IMR-90 (cell line): Measurements from ENCODE around the gene C16orf82. TPM values are rescaled to one million over a fixed set of nuclear protein-coding genes. Genes with fewer than 3 reads are reported as not detected.

ENCODE experiments used
- ATAC-seq: fragments of 200-7000 bp; cut with Tn5 transposase; 2 replicates; pipeline ENCODE4 v1.9.1; 2020; ENCODE audit warnings: low read depth, mild to moderate bottlenecking, moderate library complexity
- BruUV-seq: library from RNA; stranded (reverse); fragments of 400-500 nt; replicated peaks from 2 replicates; lab custom pipeline; 2021; lab: Mats Ljungman, UMichigan
- CTCF ChIA-PET: fragments of 300-600 bp; formaldehyde crosslinking; extraction: SDS; loops from one replicate; lab custom pipeline; 2021; ENCODE audit warnings: antibody characterized with exemption; lab: Yijun Ruan, JAX
- POLR2A ChIA-PET: fragments of 300-600 bp; sonication (Branson Sonifier 250); formaldehyde crosslinking; loops from one replicate; lab custom pipeline; 2022; ENCODE audit warnings: antibody characterized with exemption; ENCODE audit not compliant: unreplicated experiment; lab: Charles Lee
- DNase-seq: peaks from one replicate; pipeline ENCODE4 v3.0.0; 2013
- H2AFZ ChIP-seq: replicated peaks from 2 replicates; pipeline ENCODE3; 2013; ENCODE audit warnings: low read length, mild to moderate bottlenecking; ENCODE audit not compliant: poor library complexity
- H2AK5ac ChIP-seq: 2 replicates; pipeline ENCODE4 v1.6.1; 2013; ENCODE audit warnings: low read depth, low read length, inconsistent platforms
- H2AK9ac ChIP-seq: replicated peaks from 2 replicates; pipeline ENCODE3; 2013; ENCODE audit warnings: mild to moderate bottlenecking, low read depth, low read length, moderate library complexity; ENCODE audit not compliant: poor library complexity
- H2BK120ac ChIP-seq: 2 replicates; pipeline ENCODE4 v1.6.1; 2013; ENCODE audit warnings: low read depth, low read length, inconsistent platforms
- H2BK15ac ChIP-seq: 3 replicates; pipeline ENCODE4 v1.6.1; 2013; ENCODE audit warnings: low read depth, low read length, inconsistent platforms
- H2BK20ac ChIP-seq: 2 replicates; pipeline ENCODE4 v1.6.1; 2013; ENCODE audit warnings: low read depth, mild to moderate bottlenecking, inconsistent platforms, low read length, moderate library complexity
- H2BK5ac ChIP-seq: 2 replicates; pipeline ENCODE4 v1.6.1; 2013; ENCODE audit warnings: mild to moderate bottlenecking, low read depth, low read length, inconsistent platforms; ENCODE audit not compliant: poor library complexity, severe bottlenecking
- H3K14ac ChIP-seq: replicated peaks from 2 replicates; pipeline ENCODE4 v1.6.1; 2013; ENCODE audit warnings: low read depth, low read length, inconsistent platforms
- H3K18ac ChIP-seq: 2 replicates; pipeline ENCODE4 v1.6.1; 2013; ENCODE audit warnings: low read depth, low read length, control low read depth
- H3K23ac ChIP-seq: 2 replicates; pipeline ENCODE4 v1.6.1; 2013; ENCODE audit warnings: low read depth, low read length, inconsistent platforms
- H3K27ac ChIP-seq: 2 replicates; pipeline ENCODE4 v1.5.1; 2013; ENCODE audit warnings: mild to moderate bottlenecking, control low read depth, low read length; ENCODE audit not compliant: insufficient read depth
- H3K27me3 ChIP-seq: 2 replicates; pipeline ENCODE4 v1.6.1; 2013; ENCODE audit warnings: low read length; ENCODE audit not compliant: control insufficient read depth, insufficient read depth
- H3K36me3 ChIP-seq: 2 replicates; pipeline ENCODE4 v1.6.1; 2013; ENCODE audit warnings: low read length, mixed read lengths; ENCODE audit not compliant: control insufficient read depth, insufficient read depth
- H3K4ac ChIP-seq: 2 replicates; pipeline ENCODE4 v1.6.1; 2013; ENCODE audit warnings: low read depth, low read length, inconsistent platforms
- H3K4me1 ChIP-seq: 2 replicates; pipeline ENCODE4 v1.6.1; 2013; ENCODE audit warnings: low read length, mixed read lengths; ENCODE audit not compliant: control insufficient read depth, insufficient read depth
- H3K4me2 ChIP-seq: 2 replicates; pipeline ENCODE4 v1.6.1; 2013; ENCODE audit warnings: low read depth, mild to moderate bottlenecking, control low read depth, low read length, moderate library complexity
- H3K4me3 ChIP-seq: 2 replicates; pipeline ENCODE4 v1.5.1; 2013; ENCODE audit warnings: low read depth, mild to moderate bottlenecking, control low read depth, low read length, moderate library complexity; ENCODE audit not compliant: insufficient read depth
- H3K56ac ChIP-seq: 2 replicates; pipeline ENCODE4 v1.6.1; 2013; ENCODE audit warnings: low read length, inconsistent platforms; ENCODE audit not compliant: insufficient read depth; ENCODE audit errors: extremely low read depth
- H3K79me1 ChIP-seq, 2 experiments: 2 replicates each; pipeline ENCODE4 v1.6.1; 2013; ENCODE audit warnings: low read length in 2 of 2, inconsistent platforms in 1 of 2, low read depth in 1 of 2
- H3K9ac ChIP-seq: 2 replicates; pipeline ENCODE4 v1.6.1; 2013; ENCODE audit warnings: low read depth, low read length, control low read depth
- H3K9me1 ChIP-seq: 2 replicates; pipeline ENCODE4 v1.6.1; 2013; ENCODE audit warnings: low read length, inconsistent platforms; ENCODE audit not compliant: insufficient read depth
- H3K9me3 ChIP-seq: 2 replicates; pipeline ENCODE4 v1.6.1; 2013; ENCODE audit warnings: low read length; ENCODE audit not compliant: control insufficient read depth, insufficient read depth
- H4K20me1 ChIP-seq: 2 replicates; pipeline ENCODE4 v1.6.1; 2013; ENCODE audit warnings: low read length, inconsistent platforms; ENCODE audit not compliant: insufficient read depth
- H4K5ac ChIP-seq: 2 replicates; pipeline ENCODE4 v1.6.1; 2013; ENCODE audit warnings: mild to moderate bottlenecking, low read depth, low read length, control low read depth
- H4K8ac ChIP-seq, 2 experiments: 2 replicates each; pipeline ENCODE4 v1.6.1; 2013; ENCODE audit warnings: low read depth in 2 of 2, low read length in 2 of 2, control low read depth in 1 of 2, inconsistent platforms in 1 of 2
- H4K91ac ChIP-seq: 2 replicates; pipeline ENCODE4 v1.6.1; 2013; ENCODE audit warnings: low read depth, low read length, inconsistent platforms; ENCODE audit not compliant: insufficient read depth
- BHLHE40 ChIP-seq: fragments of 150-350 bp; IDR thresholded peaks from 2 replicates; pipeline ENCODE4 v1.6.1; 2016; ENCODE audit warnings: mild to moderate bottlenecking, low read depth, low read length
- CHD1 ChIP-seq: IDR thresholded peaks from 2 replicates; pipeline ENCODE4 v1.6.1; 2012; ENCODE audit warnings: low read depth, low read length, improper control_type of control experiment
- CTCF ChIP-seq: conservative IDR thresholded peaks from 2 replicates; pipeline ENCODE4 v1.5.1; 2012; ENCODE audit warnings: mild to moderate bottlenecking, low read depth, low read length, improper control_type of control experiment
- FOS ChIP-seq: fragments of 150-350 bp; IDR thresholded peaks from 2 replicates; pipeline ENCODE4 v1.6.1; 2016; ENCODE audit warnings: low read depth, low read length
- MAFK ChIP-seq: IDR thresholded peaks from 2 replicates; pipeline ENCODE4 v1.6.1; 2012; ENCODE audit warnings: low read depth, low read length, improper control_type of control experiment
- MAZ ChIP-seq: IDR thresholded peaks from 2 replicates; pipeline ENCODE4 v1.6.1; 2012; ENCODE audit warnings: low read depth, mild to moderate bottlenecking, low read length, improper control_type of control experiment, moderate library complexity, borderline replicate concordance
- NFE2L2 ChIP-seq: fragments of 150-350 bp; IDR thresholded peaks from 2 replicates; pipeline ENCODE4 v1.6.1; 2016; ENCODE audit warnings: low read depth, mild to moderate bottlenecking, low read length
- POLR2A ChIP-seq: IDR thresholded peaks from 2 replicates; pipeline ENCODE4 v1.6.1; 2012; ENCODE audit warnings: mild to moderate bottlenecking, low read depth, low read length
- RAD21 ChIP-seq: IDR thresholded peaks from 2 replicates; pipeline ENCODE4 v1.6.1; 2012; ENCODE audit warnings: low read length, improper control_type of control experiment
- RFX5 ChIP-seq: IDR thresholded peaks from 2 replicates; pipeline ENCODE4 v1.8.0; 2012; ENCODE audit warnings: low read depth, mild to moderate bottlenecking, low read length, moderate library complexity
- SMC3 ChIP-seq: fragments of 150-350 bp; IDR thresholded peaks from 2 replicates; pipeline ENCODE4 v1.6.1; 2016; ENCODE audit warnings: low read depth, mild to moderate bottlenecking, antibody characterized with exemption, low read length, moderate library complexity
- WGBS, 2 experiments: methylation state at CpG; one replicate each; pipeline versions ENCODE4 v1.1.5 to v1.1.7; 2013; ENCODE audit warnings: missing lambda C conversion rate in 2 of 2; ENCODE audit not compliant: insufficient read length in 1 of 2; ENCODE audit errors: extremely low coverage in 2 of 2; 5-methylcytosine and 5-hydroxymethylcytosine counted together
- dilution Hi-C: fragments of 300-500 bp; cut with HindIII; formaldehyde crosslinking; loops from one replicate; pipeline ENCODE4 v1.14.3; 2018; ENCODE audit warnings: low sequenced_read_pairs; ENCODE audit not compliant: unreplicated experiment
- in situ Hi-C: fragments of 300-500 bp; cut with MboI; formaldehyde crosslinking; loops from 3 replicates; pipeline ENCODE4 v1.14.3; 2019; ENCODE audit warnings: low sequenced_read_pairs, inconsistent platforms, mixed read lengths
- intact Hi-C: fragments of 100-400 bp; cut with micrococcal nuclease; formaldehyde crosslinking; loops from 2 replicates; pipeline ENCODE4 v1.10.0; 2022
- polyA plus RNA-seq, 3 experiments: library from polyadenylated mRNA; depleted of rRNA; stranded (reverse); fragments of >200 nt; gene quantifications; 2 replicates each; pipeline ENCODE4 v1.2.3, GENCODE V29; 2012; ENCODE audit warnings: low replicate concordance in 1 of 3
- total RNA-seq: library from RNA; depleted of rRNA; stranded (reverse); fragments of >200 nt; gene quantifications from 2 replicates; pipeline ENCODE4 v1.2.3, GENCODE V29; 2012

Gene C16orf82
- total and polyA plus RNA-seq, 2 of the 4 experiments (the other 2 are of a cell fraction), result not detected

- H2AFZ ChIP-seq, result no peak overlapping the region
- no peak overlapping the region for H3K27ac ChIP-seq
- H3K4me2 ChIP-seq, result no peak overlapping the region
- H2BK20ac ChIP-seq, result no peak overlapping the region
- no peak overlapping the region for H2AK5ac ChIP-seq
- no peak overlapping the region for H3K56ac ChIP-seq
- H3K18ac ChIP-seq, result no peak overlapping the region
- WGBS, 2 experiments, result no CpG with 5 or more reads among the region's 4 CpGs
- no peak overlapping the region for H2BK120ac ChIP-seq
- no peaks in the 10 kb centered on the region for H3K9me3 ChIP-seq
- peaks cover 10% of the 10 kb centered on the region for H3K27me3 ChIP-seq
- H2AK9ac ChIP-seq, result peak overlapping the region; percentile 40
- no peak overlapping the region for H2BK15ac ChIP-seq
- no peaks in the 10 kb centered on the region for H3K4me1 ChIP-seq
- no peak overlapping the region for H4K91ac ChIP-seq
- no peaks in the 10 kb centered on the region for H3K79me1 ChIP-seq
- CTCF ChIA-PET, result no interaction called here
- ATAC-seq (peak; percentile 67), DNase-seq (no peak)
- H3K9me1 ChIP-seq, result no peaks in the 10 kb centered on the region
- no peak overlapping the region for H3K23ac ChIP-seq
- in situ Hi-C loops, result no loop called here
- H3K14ac ChIP-seq, result no peak overlapping the region
- intact Hi-C loops, result no loop called here
- H3K9ac ChIP-seq, result no peak overlapping the region
- H3K36me3 ChIP-seq, result no peaks in the 10 kb centered on the region
- H2BK5ac ChIP-seq, result no peak overlapping the region
- H4K20me1 ChIP-seq, result no peaks in the 10 kb centered on the region
- TF ChIP-seq MAZ (no peak), POLR2A (no peak), SMC3 (peak; percentile 17; the same call in 1 of the 2 replicates), RFX5 (no peak), FOS (no peak), NFE2L2 (no peak), CTCF (peak; percentile 31), MAFK (no peak), BHLHE40 (no peak), CHD1 (no peak), RAD21 (0 out of 2 replicates have a peak, but pooled peaks have one; percentile 17)
- BruUV-seq, result no TSS peak
- no peak overlapping the region for H4K8ac ChIP-seq
- no peak overlapping the region for H3K4me3 ChIP-seq
- H4K5ac ChIP-seq, result no peak overlapping the region
- dilution Hi-C loops, result no loop called here
- POLR2A ChIA-PET, result no interaction called here
- no peak overlapping the region for H3K4ac ChIP-seq
These were observed 14.2 kb downstream of the C16orf82 start for GRCh38 chr16:27080895-27081294.
